Measurements from ENCODE around the gene CGB3.
"Not testable (repeated sequence)": the region's sequence is repeated elsewhere in the genome, so short reads cannot be mapped to it uniquely, and the experiment has no call there.

The CGB3 gene

DNA sequence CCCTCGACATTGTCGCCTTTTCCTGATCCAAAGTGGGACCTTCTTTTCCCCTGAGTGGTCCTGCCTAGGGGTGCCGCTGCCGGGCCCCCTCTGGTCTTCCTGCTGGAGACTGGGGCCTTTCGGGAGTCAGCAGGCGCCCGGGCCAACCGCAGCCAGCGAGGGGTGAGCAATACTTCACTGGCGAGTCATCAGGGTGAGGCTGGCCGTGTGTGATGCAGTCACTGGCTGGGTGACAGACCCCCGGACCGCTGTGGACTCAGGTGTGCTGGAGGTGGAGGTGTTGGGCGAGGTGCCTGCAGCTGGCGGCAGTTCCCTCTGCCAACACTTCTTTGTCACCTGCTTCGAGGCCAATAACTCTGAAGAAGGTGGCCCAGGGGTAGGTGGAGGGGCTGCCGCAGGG, 18.0 kb upstream of the CGB3 start:
- no peak for DNase-seq (ENCODE audit: low read depth)

- not testable (repeated sequence) for DNase-seq (ENCODE audit: low read depth)
These were observed 15.6 kb upstream of the CGB3 start for GRCh38 chr19:49039736-49040135.

- not testable (repeated sequence) for DNase-seq (ENCODE audit: low read depth)
These were observed 14.6 kb upstream of the CGB3 start for GRCh38 chr19:49038557-49039276.

DNA sequence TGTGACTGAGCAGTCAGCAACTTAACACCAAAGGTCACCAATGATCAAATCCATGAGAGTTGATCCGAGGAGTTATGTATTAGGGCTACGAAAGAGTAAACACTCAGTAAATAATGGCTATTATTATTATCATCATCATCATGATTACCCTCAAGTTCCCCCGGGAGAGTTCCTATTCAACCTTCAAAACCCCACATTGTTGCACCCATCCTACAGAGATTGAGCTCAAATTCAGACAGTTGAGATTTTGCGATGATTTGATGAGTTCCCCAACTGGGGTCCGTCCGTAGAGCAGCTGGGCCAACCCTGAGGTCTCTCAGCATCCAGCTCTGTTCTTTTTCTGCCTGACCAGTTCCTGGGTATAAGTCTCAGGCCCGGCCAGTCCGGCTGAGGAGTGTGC, 14.0 kb upstream of the CGB3 start:
- not testable (repeated sequence) for DNase-seq (ENCODE audit: low read depth)

DNA sequence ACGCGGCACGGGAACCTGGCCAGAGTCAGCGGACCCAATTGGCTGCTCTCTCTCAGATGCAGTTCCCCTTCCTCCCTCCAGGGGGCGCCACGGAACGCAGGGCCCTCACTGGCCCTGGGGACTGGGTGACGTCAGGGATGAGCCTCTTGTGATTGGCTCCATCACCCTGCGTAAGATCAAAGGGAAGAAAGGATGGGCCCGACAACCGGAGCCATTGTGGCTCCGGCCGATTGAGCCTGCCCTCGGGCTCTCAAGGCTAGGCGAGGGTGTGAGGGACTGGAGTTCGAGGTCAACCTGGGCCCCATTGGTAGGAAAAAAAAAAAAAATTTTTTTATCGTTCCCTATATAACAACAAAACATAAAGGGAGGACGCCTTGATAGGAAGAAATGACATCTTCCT, 12.7 kb upstream of the CGB3 start, which contains the start of gene CGB1:
TSS of gene CGB1 (minus strand) at position 81 of the 400 bp plus-strand sequence. CDS start 184 bp downstream, outside the sequence.
- not testable (repeated sequence) for DNase-seq (ENCODE audit: low read depth)

- not testable (repeated sequence) for DNase-seq (ENCODE audit: low read depth)
These were observed 7.6 kb upstream of the CGB3 start, which contains the start of gene CGB2 for GRCh38 chr19:49031642-49032301. TSS of gene CGB2 (plus strand) at chr19:49031890. CDS start at chr19:49032096, 206 bp downstream.

GRCh38 chr19:49030323-49030722, 6.2 kb upstream of the CGB3 start:
- not testable (repeated sequence) for DNase-seq (ENCODE audit: low read depth)

GRCh38 chr19:49029749-49030148, 5.6 kb upstream of the CGB3 start:
- DNase-seq (ENCODE audit: low read depth), result not testable (repeated sequence)

GRCh38 chr19:49028686-49029085, 4.6 kb upstream of the CGB3 start:
- not testable (repeated sequence) for DNase-seq (ENCODE audit: low read depth)

DNA sequence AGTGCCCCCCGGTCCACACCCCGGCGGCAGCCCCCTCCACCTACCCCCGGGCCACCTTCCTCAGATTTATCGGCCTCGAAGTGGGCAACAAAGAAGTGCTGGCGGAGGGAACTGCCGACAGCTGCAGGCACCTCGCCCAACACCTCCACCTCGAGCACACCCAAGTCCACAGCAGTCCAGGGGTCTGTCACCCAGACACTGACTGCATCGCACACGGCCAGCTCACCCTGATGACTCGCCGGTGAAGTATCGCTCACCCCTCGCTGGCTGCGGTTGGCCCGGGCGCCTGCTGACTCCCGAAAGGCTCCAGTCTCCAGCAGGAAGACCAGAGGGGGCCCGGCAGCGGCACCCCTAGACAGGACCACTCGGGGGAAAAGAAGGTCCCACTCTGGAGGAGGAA, 1.5 kb upstream of the CGB3 start:
- not testable (repeated sequence) for DNase-seq (ENCODE audit: low read depth)

GRCh38 chr19:49025088-49025487, 955 bp upstream of the CGB3 start:
- not testable (repeated sequence) for DNase-seq (ENCODE audit: low read depth)

DNA sequence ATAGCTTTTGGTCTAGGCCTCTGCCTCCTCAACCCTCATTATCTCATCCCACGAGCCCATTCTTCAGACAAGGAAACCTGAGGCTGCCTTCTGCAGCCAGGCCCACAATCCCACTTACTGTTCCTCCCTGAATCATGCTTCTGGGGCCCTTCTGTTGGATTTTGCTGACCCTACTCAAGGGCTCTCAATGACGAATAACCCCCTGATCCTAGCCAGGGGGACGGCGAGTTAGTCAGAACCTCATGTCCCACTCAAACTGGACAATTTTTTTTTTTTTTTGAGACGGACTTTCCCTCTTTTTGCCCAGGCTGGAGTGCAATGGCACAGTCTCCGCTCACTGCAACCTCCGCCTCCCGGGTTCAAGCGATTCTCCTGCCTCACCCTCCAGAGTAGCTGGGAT, 2.0 kb downstream of the CGB3 start:
- DNase-seq (ENCODE audit: low read depth), result no peak

GRCh38 chr19:49020931-49021895, 2.9 kb downstream of the CGB3 start:
- DNase-seq (ENCODE audit: low read depth), result no peak

- DNase-seq (ENCODE audit: low read depth), result no peak
These were observed 3.8 kb downstream of the CGB3 start for GRCh38 chr19:49020342-49020741.

DNA sequence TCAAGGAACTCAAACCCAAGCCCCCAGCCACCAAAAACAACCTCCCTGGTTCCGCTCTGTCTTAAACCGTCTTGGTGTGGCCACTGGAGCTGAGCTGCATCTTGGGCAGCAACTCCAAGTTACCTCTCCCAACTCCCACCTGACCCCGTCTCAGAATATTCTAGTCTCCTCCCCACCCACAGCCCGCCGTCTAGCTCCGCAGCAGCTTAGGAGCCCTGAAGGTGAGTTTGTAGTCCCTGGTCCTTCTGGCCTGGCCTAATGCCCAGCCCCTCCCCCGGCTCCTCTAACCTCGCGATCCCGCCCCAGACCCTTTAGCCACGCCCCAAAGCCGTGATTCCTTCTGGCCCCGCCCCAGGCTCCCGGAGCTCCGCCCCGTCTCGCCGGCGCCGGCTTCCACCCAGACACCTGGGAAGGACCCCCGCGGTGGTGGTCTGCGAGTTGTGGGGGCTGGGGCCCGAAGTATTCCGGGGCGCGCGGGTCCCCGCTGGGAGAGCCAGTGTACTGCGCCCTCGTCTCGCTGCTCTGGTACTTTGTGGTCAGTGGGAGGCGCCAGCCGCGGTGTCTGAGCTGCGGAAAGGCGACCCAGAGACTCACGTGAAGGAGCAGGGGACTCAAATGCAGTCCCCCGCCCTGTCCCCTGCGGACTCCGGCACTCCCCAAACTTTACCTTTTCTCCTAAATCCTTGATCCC, 4.7 kb downstream of the CGB3 start:
- no peak for DNase-seq (ENCODE audit: low read depth)

- DNase-seq (ENCODE audit: low read depth), result not testable (repeated sequence)
These were observed 5.5 kb downstream of the CGB3 start for GRCh38 chr19:49018388-49019241.

DNA sequence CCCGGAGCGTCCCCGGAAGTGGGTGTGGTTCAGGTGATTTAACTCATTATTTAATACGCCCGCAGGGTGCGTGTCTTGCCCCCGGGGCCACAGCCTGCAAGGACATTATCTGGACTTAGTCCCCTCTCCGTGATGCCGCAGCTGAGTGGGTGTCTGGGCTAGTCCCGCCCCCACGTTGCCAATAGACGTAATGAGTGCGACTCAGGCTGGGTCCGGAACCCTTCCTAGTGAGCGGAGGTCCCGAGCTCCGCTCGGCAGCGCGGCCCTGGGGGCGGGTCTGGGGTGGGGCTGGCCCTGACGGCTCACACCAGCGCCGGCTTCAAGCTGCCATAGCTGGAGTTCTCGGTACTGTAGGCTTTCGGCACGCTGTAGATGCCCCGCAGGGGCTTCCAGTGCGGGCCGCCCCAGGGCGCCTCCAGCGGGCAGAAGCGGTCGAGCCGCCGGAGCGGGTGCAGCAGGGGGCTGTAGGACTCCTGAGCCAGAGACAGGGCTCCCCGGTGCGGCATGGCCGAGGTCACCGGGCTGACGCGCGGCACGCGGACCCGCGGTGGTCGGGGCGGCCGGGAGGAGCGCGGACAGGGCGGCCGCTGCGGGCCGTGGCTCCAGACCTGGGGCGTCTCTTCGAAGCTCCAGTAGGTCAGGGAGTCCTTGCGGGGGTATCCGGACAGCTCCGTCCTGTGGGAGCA, 6.3 kb downstream of the CGB3 start:
- no peak for DNase-seq (ENCODE audit: low read depth)

DNA sequence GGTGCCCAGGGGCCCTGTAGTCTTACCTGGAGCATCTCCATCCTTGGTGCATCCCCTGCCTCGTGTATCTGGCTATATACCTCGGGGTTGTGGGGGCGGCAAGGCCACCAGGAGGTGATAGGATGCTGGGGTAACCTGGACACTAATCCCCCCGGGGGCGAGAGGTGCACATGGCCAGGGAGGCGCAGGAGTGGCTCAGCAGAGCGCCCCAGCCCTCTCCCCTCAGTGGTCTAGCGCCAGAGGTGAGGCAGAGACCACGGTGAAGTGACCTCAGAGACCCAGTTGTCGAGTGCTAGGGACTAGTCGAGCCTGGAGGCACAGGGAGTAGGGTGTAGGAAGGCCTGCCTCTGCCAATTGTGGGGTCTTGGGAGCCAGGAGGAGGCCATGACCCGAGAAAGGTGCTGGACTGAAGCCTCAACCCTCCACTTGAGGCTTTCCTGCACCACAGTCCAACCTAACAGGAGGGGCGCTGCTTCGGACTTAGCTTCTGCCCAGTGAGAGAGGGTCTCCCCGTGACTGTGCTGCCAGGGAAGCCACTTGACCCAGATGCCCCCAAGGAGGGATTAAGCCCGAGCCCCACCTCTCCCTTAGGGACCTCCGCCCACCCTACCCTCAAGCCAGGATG, 7.0 kb downstream of the CGB3 start, which contains the start of gene LHB:
TSS of gene LHB (minus strand) at position 51 of the 625 bp plus-strand sequence. CDS start at position 41, 10 bp downstream.
- no peak for DNase-seq (ENCODE audit: low read depth)

DNA sequence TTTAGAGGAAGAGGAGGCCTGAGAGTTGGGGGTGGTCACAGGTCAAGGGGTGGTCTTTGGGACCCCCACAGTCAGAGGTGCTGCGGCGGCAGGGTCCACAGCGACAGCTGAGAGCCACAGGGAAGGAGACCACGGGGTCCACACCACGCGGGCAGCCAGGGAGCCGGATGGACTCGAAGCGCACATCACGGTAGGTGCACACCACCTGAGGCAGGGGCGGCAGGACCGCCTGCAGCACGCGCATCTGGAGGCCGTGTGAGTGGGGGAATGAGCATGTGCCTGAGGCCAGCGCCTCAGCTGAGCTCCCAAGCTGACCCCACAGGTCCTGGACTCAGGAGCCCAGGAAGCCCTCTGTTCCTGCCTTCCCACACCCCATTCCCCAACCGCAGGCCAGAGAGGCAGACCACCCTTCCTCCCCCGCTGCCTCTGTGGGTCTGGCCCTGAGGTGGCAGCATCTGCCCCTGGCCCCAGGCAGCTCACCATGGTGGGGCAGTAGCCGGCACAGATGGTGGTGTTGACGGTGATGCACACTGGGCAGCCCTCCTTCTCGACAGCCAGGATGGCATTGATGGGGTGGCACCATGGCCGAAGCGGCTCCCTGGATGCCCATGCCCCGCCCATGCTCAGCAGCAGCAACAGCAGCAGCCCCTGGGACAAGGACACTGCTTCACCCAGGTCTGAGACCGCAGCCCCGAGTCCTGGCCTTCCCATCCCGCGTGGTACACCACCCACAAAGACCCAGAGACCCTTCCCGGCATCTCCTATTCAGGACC, 7.9 kb downstream of the CGB3 start:
- DNase-seq (ENCODE audit: low read depth), result no peak

All from GM04504 (cell line).